GM21825 (cell line): ENCODE measurements around the gene IP6K3.

Experiments
- ATAC-seq: cut with Tn5 transposase; IDR thresholded peaks from one replicate; pipeline ENCODE4 v1.9.1; 2021; ENCODE audit warnings: mild to moderate bottlenecking, moderate library complexity; ENCODE audit not compliant: unreplicated experiment

The IP6K3 gene

DNA sequence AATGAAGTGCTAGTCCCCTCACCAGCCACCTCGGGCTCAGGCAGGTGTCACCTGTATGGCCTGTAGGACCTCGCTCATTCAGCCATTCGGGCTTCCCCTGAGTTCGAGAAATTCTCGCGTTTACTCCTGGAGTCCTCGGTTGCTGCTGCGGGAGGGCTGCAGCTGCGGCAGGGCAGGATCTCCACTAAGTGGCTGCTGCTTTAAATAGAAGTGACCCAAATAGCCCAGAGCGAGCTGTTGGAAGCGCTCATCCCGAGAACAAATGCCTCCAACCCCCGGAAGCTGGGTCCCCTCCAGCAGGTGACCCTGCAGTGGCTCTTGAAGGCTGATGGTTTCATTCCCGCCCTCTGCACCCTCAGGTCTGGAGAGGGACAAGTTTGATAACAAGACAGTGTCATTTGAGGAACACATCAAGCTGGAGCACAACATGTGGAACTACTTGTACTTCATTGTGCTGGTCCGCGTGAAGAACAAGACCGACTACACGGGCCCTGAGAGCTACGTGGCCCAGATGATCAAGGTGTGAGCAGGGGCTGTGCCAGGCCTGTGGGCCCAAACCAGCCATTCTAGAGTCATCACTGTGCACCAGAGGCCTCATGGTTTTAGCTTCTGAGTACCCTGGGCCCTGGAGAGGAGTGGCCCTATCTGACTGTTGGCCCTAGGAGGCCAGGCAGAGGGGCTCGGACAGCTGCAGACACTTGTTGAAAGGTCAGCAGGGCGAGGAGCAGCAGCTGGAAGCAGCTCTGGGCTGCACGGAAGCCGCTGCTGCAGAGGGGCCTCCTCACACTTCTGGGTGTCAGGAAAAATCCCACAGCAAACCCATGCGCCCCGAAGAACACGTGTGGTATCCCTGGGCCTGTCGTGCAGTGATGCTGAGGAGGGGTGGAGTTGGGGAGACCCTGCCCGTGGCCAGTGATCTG, 53.3 kb downstream of the IP6K3 start:
- no peak for ATAC-seq

DNA sequence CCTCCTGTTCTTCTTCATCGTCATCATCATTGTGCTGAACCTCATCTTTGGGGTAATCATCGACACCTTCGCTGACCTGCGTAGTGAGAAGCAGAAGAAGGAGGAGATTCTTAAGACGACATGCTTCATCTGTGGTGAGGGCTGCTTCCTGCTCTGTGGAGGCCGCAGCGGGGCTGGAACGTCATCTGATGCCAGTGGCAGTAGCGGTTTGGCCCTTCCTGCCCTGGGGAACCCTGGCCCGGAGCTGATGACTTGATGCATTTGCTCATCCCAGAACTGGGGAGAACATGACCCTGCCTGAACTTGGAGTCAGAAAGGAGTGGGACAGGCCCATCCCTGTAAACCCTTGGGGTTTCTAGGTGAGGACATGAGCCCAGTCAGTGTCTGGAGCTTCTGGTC, 53.9 kb downstream of the IP6K3 start:
- no peak for ATAC-seq

DNA sequence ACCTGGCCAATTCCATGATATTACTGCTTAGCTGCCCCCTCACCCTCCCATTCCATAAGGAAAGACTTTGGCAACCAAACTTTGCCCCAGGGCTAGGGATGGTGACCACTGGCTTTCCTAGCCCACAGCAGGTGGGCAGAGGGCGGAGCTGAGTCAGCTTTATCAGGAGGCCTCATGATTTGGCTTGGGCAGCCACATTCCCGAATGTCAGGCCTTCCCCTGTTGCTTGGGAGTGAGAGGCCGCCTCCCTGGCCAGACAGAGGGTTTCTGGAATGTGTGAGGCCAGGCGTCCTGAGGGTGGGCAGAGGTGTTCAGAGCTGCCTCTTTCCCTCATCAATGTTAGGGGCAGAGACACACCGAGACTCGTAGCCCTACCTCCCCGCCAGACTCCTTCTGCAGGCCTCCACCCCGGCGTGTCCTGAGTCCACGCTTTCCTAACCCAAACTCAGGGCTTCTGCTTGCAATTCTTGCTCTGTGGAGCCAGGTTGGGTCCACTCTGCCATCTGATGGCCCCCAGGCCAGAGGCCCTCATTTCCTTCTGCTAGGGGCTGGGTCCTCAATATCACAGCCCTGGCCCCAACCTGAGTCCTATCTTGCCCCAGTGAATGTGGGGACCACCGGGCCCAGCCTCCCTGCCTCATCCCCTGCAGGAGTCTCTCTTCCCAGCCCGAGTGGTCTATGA, 54.5 kb downstream of the IP6K3 start:
- no peak for ATAC-seq

GRCh38 chr6:33691456-33692077, 55.1 kb downstream of the IP6K3 start:
- no peak for ATAC-seq

GRCh38 chr6:33690766-33691165, 55.9 kb downstream of the IP6K3 start:
- ATAC-seq: no peak

DNA sequence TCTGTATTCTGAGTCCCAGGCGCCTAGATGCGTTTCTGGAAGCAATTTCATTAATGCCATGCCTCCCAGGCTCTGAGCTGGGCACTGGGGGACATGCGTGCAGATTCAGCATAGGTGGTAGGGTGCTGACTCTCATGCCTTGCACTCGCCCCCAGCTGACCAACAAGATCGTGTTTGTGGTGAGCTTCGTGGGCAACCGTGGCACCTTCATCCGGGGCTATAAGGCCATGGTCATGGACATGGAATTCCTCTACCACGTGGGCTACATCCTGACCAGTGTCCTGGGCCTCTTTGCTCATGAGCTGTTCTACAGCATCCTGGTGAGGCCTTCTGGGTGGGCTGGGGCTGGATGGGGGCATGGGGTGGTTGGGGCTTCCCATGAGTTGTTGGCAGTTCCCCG, 56.8 kb downstream of the IP6K3 start:
- ATAC-seq: no peak

DNA sequence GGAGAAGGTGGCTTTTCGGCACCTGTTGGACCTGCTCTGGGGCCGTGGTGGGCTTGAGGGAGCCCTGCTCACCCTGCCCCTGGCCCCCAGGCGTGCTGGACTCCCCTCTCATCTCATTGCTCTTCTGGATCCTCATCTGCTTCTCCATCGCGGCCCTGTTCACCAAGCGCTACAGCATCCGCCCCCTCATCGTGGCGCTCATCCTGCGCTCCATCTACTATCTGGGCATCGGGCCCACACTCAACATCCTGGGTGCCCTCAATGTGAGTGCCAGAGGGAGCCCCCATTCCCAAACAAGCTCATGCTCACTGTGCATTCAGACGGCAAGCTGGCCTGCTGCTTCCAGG, 57.6 kb downstream of the IP6K3 start:
- ATAC-seq: no peak

- no peak for ATAC-seq
Measured at GRCh38 chr6:33688451-33689147, 58.1 kb downstream of the IP6K3 start.

DNA sequence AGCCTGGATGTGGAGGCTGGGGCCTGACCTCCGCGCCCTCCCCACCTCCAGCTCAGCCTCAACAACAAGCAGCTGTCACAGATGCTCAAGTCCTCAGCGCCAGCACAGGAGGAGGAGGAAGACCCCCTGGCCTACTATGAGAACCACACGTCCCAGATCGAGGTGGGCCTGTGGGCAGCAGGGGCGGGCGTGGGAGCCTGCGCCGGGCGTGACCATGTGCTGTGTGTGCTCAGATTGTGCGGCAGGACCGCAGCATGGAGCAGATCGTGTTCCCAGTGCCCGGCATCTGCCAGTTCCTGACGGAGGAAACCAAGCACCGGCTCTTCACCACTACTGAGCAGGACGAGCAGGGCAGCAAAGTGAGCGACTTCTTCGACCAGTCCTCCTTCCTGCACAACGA, 58.7 kb downstream of the IP6K3 start:
- ATAC-seq: no peak

DNA sequence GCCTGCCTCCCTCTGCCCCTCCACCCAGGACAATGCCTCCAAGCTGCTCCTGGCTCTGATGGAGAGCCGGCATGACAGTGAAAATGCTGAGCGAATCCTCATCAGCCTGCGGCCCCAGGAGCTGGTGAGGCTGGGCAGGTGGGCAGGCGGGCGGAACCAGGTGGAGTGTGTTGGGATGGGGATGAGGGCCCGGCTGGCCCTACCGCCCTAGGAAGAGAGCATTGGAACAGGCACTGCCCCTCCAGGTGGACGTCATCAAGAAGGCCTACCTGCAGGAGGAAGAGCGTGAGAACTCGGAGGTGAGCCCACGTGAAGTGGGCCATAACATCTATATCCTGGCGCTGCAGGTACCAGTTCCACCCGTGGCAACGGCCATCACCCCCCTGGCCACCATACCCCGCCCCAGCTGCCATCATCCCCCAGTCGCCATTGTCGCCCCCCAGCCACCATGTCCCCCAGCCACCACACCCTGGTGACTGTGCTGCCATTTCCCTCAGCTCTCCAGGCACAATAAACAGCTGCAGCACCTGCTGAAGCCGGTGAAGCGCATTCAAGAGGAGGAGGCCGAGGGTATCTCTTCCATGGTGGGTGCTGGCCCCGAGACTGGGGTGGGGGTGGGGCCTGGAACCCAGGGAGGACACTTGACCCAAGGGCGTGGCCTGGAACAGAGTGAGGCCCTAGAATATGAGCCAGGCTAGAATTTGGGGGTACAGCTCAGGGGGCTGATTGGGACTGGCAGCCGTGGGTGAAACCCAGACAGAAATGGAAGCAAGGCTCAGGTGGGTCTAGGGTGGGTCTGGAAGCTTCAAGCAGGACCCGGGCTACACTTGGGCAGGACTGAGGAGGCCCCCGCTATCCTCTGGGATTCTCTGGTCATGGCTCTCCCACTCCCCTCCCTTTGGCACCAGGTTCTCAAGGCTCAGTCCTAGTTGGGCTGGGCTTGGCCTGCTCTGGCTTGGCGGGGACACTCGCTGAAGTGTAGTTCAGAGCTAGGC, 59.4 kb downstream of the IP6K3 start:
- no peak for ATAC-seq

- no peak for ATAC-seq
Measured at GRCh38 chr6:33686225-33686924, 60.3 kb downstream of the IP6K3 start.

DNA sequence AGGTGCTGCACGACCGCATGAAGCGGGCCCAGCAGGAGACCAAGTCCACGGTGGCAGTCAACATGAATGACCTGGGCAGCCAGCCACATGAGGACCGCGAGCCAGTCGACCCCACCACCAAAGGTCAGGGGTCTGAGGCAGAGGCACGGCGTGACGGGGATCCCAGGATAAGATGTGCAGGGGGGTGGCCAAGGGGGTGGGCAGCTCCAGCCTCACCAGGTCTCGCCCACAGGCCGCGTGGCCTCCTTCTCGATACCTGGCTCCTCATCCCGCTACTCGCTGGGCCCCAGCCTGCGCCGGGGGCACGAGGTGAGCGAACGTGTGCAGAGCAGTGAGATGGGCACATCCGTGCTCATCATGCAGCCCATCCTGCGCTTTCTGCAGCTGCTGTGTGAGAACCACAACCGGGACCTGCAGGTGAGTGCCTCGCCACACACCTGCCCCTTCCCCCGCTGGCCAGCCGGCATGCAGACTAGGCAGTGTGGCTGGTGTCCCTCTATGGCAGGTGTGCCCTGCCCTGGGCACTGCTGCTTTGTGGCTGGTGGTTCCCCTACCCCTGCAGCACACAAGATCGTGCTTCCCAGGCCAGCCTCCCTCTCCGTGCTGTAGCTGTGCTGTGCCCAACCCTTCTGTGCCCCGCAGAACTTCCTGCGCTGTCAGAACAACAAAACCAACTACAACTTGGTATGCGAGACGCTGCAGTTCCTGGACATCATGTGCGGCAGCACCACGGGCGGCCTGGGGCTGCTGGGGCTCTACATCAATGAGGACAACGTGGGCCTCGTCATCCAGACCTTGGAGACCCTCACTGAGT, 61.1 kb downstream of the IP6K3 start:
- no peak for ATAC-seq

DNA sequence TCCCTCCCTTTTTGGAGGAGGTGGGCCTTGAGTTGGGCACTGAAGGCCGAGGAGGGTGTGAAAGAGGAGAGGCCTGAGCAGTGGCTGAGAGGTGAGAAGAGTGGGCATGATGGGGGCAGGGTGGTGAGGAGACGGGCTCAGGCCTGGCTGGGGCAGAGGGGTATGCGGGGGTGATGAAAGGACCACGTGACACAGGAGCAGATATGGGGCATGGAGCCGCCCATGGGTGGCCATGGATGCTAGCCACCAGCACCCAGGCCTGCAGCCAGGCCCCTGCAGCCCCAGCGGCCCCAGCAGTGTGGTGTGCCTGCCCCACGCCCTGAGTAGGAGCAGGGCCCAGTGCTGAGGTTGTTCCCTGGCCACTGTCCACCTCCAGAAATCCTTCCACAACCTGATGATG, 61.7 kb downstream of the IP6K3 start:
- ATAC-seq: no peak

GRCh38 chr6:33684428-33684896, 62.2 kb downstream of the IP6K3 start:
- ATAC-seq: no peak

GRCh38 chr6:33683576-33684427, 62.9 kb downstream of the IP6K3 start:
- ATAC-seq: no peak

GRCh38 chr6:33683051-33683571, 63.6 kb downstream of the IP6K3 start:
- no peak for ATAC-seq

DNA sequence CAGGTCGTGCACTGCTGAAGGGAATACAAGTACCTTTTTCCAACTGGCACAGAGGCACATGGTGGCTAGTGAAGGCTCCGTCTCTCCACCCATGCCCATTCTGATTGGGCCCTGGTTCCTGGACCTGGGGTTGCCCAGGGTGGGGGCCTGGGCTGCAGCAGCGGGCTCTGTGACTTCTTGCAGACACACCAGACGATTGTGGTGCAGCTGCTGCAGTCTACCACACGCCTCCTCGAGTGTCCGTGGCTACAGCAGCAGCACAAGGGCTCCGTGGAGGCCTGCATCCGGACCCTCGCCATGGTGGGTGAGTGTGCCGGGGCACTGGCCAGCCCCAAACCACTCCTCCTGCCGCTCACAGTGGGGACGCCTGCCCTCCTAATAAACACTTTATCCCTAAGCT, 64.4 kb downstream of the IP6K3 start:
- no peak for ATAC-seq
